Fibroblast of villous mesenchyme (primary cell): Measurements from ENCODE around the gene TBC1D32. TPM values are rescaled to one million over a fixed set of nuclear protein-coding genes. Genes with fewer than 3 reads are reported as not detected.
A peak's percentile ranks its signal among the peaks of the same experiment; 100 is the strongest.

Experiments
- DNase-seq: peaks from one replicate; pipeline ENCODE4 v3.0.0-alpha.2; 2010; ENCODE audit warnings: low read depth
- H3K4me3 ChIP-seq: 2 replicates; pipeline ENCODE4 v1.5.1; 2011; ENCODE audit warnings: low read depth, mild to moderate bottlenecking, low read length
- CTCF ChIP-seq: IDR thresholded peaks from 2 replicates; pipeline ENCODE4 v1.5.1; 2012; ENCODE audit warnings: low read depth, mild to moderate bottlenecking, low read length; ENCODE audit not compliant: insufficient read depth
- total RNA-seq: library from RNA; depleted of rRNA; stranded (reverse); fragments of >200 nt; gene quantifications from 2 replicates; pipeline ENCODE4 v1.2.3, GENCODE V29; 2012

Gene TBC1D32
- total RNA-seq, 1 donor: 21.2 TPM

GRCh38 chr6:121247386-121247785 is 86.9 kb downstream of the TBC1D32 start:
- no peak for TF ChIP-seq CTCF
- no peak overlapping the region for H3K4me3 ChIP-seq
- DNase-seq: peak; percentile 70

- no peak for TF ChIP-seq CTCF
- H3K4me3 ChIP-seq: no peak overlapping the region
- DNase-seq: no peak
Observed at GRCh38 chr6:121242386-121242785, 91.9 kb downstream of the TBC1D32 start.

- no peak for TF ChIP-seq CTCF
- no peak overlapping the region for H3K4me3 ChIP-seq
- DNase-seq: no peak
Observed at GRCh38 chr6:121237859-121238258, 96.4 kb downstream of the TBC1D32 start.

- no peak overlapping the region for H3K4me3 ChIP-seq
- peak; percentile 19 for TF ChIP-seq CTCF
- DNase-seq: peak; percentile 24
Observed at GRCh38 chr6:121236984-121237383, 97.3 kb downstream of the TBC1D32 start.

- no peak overlapping the region for H3K4me3 ChIP-seq
- TF ChIP-seq CTCF: no peak
- no peak for DNase-seq
Observed at GRCh38 chr6:121235386-121235785, 98.9 kb downstream of the TBC1D32 start.

- H3K4me3 ChIP-seq: no peak overlapping the region
- TF ChIP-seq CTCF: no peak
- no peak for DNase-seq
Observed at GRCh38 chr6:121223930-121224329, 110.3 kb downstream of the TBC1D32 start.

- DNase-seq: no peak
- H3K4me3 ChIP-seq: no peak overlapping the region
- TF ChIP-seq CTCF: no peak
Observed at GRCh38 chr6:121223212-121223611, 111.1 kb downstream of the TBC1D32 start.
